ES-I3 (cell line): Measurements from ENCODE around the gene NKX6-2.

Source experiments
- H3K36me3 ChIP-seq: 2 replicates; pipeline ENCODE4 v1.6.1; 2013; ENCODE audit warnings: mild to moderate bottlenecking, low read length, control low read depth, moderate library complexity; ENCODE audit not compliant: insufficient read depth
- H3K4me1 ChIP-seq: 2 replicates; pipeline ENCODE4 v1.6.1; 2013; ENCODE audit warnings: mild to moderate bottlenecking, control low read depth, low read length; ENCODE audit not compliant: insufficient read depth
- H3K9ac ChIP-seq: 2 replicates; pipeline ENCODE4 v1.6.1; 2013; ENCODE audit warnings: low read depth, mild to moderate bottlenecking, low read length, moderate library complexity
- H3K9me3 ChIP-seq: 2 replicates; pipeline ENCODE4 v1.6.1; 2013; ENCODE audit warnings: mild to moderate bottlenecking, low read length, moderate library complexity; ENCODE audit not compliant: control insufficient read depth, insufficient read depth

Gene NKX6-2

GRCh38 chr10:132770061-132771021 is 15.6 kb downstream of the NKX6-2 start:
- H3K9me3 ChIP-seq = no peaks in the 10 kb centered on the region
- no peaks in the 10 kb centered on the region for H3K4me1 ChIP-seq
- no peak overlapping the region for H3K9ac ChIP-seq
- no peaks in the 10 kb centered on the region for H3K36me3 ChIP-seq

DNA sequence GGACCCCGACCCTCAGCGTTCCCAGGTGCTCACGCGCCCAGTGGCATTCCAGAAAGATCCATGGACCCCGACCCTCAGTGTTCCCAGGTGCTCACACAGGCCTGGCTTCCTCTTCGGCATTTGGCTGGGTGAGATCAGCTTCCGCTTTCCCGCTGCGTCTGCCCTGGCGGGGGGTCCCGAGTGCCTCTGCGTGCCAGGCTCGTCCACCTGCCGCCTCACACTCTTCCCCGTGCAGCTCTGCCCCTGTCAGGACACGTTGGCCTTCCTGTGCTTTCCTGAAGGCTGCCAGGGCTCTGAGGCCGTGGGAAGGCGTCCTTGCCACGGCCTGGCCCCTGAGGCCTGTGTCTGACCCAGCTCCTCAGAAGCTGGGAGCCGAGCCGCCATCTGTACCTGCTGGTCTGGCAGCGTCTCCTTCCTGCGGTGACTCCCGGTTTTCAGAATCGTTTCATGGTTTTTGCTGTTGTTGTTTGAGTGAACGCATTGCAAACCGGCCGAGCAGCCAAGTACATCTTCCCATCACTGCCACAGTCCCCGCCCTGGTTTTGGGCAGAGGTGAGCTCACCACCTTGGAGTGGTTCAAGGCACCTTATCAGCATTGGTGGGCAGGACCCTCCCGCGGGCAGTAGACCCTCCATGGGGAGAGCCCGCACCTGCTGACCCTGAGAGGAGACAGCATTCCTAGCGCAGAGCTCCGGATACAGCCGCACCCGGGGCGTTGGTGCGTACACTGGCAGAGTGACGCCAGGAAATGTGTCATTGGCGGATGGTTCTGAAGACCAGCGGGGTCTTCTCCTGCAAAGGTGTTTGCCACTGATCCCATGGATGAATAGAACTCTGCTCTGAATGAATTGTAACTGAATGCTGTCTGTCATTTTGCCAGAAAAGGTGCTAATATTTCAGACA is 17.4 kb downstream of the NKX6-2 start:
- Histone ChIP-seq H3K4me1 (no peaks in the 10 kb centered on the region), H3K9me3 (no peaks in the 10 kb centered on the region), H3K36me3 (no peaks in the 10 kb centered on the region), H3K9ac (no peak overlapping the region)

DNA sequence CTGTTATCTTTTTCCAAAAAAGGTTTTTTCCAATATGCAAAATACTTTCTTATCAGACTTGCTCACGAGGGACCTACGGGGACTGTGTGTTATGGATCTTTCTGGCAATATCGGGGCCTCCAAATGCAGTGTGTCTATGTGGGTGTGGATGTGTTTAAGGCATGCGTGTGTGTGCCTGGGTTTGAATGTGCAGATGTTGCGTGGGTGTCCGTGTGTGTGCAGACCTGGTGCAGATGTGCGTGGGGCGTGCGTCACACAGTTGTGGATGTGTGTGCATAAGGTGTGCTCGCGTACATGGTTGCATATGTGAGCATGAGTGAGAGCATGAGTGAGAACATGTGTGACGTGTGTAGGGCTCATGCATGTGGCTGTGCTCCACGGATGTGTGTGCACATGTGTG is 19.7 kb downstream of the NKX6-2 start:
- Histone ChIP-seq H3K9ac (no peak overlapping the region), H3K4me1 (no peaks in the 10 kb centered on the region), H3K36me3 (no peaks in the 10 kb centered on the region), H3K9me3 (no peaks in the 10 kb centered on the region)

- no peak overlapping the region for H3K9ac ChIP-seq
- no peaks in the 10 kb centered on the region for H3K36me3 ChIP-seq
- H3K9me3 ChIP-seq = no peaks in the 10 kb centered on the region
- no peaks in the 10 kb centered on the region for H3K4me1 ChIP-seq
These were observed 20.5 kb downstream of the NKX6-2 start for GRCh38 chr10:132765435-132765834.

GRCh38 chr10:132764108-132764507 is 21.8 kb downstream of the NKX6-2 start:
- Histone ChIP-seq H3K9ac (no peak overlapping the region), H3K9me3 (no peaks in the 10 kb centered on the region), H3K36me3 (no peaks in the 10 kb centered on the region), H3K4me1 (no peaks in the 10 kb centered on the region)

- Histone ChIP-seq H3K9ac (no peak overlapping the region), H3K9me3 (no peaks in the 10 kb centered on the region), H3K4me1 (no peaks in the 10 kb centered on the region)
These were observed 22.4 kb downstream of the NKX6-2 start for GRCh38 chr10:132763545-132763944.

DNA sequence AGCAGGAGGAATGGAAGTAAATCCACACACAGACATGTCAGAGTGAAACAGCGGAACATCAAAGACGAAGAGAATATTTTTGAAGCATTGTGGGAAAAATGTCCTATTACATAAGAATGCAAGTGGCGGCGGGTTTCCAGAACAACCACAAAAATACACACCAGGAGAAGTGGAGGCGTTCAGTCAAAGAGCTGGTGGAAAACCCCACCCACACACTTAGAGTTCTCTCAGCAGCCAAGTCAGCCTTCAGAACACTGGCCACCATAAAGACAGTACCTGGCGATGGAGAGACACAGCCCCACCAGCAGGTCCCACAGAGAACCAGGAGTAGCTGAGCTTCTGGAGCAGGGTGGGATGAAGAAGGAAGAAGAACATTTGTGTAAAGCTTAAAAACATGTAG is 23.7 kb downstream of the NKX6-2 start:
- no peaks in the 10 kb centered on the region for H3K36me3 ChIP-seq
- no peak overlapping the region for H3K9ac ChIP-seq
- H3K4me1 ChIP-seq = no peaks in the 10 kb centered on the region
- no peaks in the 10 kb centered on the region for H3K9me3 ChIP-seq

More at GRCh38 chr10:132763545-132763944, 22.4 kb downstream of the NKX6-2 start:
- no peaks in the 10 kb centered on the region for H3K36me3 ChIP-seq

DNA sequence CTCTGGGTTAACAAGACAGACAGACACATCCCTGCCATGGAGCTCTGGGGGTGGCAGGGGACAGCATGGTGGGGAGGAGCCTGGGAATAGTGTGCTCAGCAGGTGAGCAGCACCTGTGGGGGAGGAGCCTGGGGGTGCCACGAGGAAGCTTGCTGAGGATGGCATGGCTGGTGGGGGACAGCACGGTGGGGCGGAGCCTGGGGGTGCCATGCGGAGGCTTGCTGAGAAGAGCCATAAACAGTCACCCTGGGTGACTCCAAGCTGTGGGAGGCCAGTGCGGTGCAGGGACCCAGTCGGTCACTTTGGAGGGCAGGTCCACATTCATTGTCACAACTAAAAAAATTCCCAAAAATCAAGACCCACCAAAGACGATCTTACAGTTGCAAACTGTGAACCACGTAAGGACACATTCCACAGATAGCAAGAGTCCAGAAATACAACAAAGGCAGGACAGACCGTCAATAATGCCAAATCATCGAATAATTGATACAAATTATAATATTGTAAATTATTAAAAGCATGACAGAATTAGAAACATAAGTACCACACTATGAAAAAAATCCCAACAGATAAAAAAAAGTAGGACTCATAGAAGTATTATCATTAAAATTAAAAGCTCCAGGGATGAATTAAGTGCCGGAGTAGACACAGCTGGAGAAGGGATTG is 24.4 kb downstream of the NKX6-2 start:
- Histone ChIP-seq H3K4me1 (no peaks in the 10 kb centered on the region), H3K9ac (no peak overlapping the region), H3K36me3 (no peaks in the 10 kb centered on the region), H3K9me3 (no peaks in the 10 kb centered on the region; the same call in 1 of the 2 replicates)

GRCh38 chr10:132758865-132759264 is 27.1 kb downstream of the NKX6-2 start:
- Histone ChIP-seq H3K9me3 (peaks cover 3% of the 10 kb centered on the region), H3K9ac (no peak overlapping the region), H3K36me3 (no peaks in the 10 kb centered on the region; the same call in 1 of the 2 replicates), H3K4me1 (no peaks in the 10 kb centered on the region)

- H3K9me3 ChIP-seq = peaks cover 3% of the 10 kb centered on the region
- H3K9ac ChIP-seq = no peak overlapping the region
- no peaks in the 10 kb centered on the region; the same call in 1 of the 2 replicates for H3K36me3 ChIP-seq
- no peaks in the 10 kb centered on the region for H3K4me1 ChIP-seq
These were observed 28.8 kb downstream of the NKX6-2 start for GRCh38 chr10:132757171-132757570.

DNA sequence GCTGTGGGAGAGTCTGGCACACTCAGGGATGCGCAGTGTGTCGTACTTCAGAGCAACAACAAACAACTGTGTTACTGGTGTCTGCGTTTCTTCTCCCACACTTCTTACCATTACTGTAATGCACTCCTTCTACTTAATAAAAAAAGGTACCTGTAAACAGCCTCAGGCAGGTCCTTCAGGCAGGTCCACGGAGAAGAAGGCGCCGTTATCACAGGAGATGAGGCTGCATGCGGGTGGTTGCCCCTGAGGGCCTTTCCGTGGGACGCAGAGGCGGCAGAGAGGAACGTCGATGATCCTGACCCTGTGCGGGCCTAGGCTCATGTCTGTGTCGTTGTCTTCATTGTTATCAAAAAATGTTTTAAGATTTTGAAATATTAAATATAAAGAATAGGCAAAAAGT is 29.4 kb downstream of the NKX6-2 start:
- no peaks in the 10 kb centered on the region for H3K4me1 ChIP-seq
- H3K9ac ChIP-seq = no peak overlapping the region
- H3K36me3 ChIP-seq = no peaks in the 10 kb centered on the region; the same call in 1 of the 2 replicates
- peaks cover 3% of the 10 kb centered on the region for H3K9me3 ChIP-seq

DNA sequence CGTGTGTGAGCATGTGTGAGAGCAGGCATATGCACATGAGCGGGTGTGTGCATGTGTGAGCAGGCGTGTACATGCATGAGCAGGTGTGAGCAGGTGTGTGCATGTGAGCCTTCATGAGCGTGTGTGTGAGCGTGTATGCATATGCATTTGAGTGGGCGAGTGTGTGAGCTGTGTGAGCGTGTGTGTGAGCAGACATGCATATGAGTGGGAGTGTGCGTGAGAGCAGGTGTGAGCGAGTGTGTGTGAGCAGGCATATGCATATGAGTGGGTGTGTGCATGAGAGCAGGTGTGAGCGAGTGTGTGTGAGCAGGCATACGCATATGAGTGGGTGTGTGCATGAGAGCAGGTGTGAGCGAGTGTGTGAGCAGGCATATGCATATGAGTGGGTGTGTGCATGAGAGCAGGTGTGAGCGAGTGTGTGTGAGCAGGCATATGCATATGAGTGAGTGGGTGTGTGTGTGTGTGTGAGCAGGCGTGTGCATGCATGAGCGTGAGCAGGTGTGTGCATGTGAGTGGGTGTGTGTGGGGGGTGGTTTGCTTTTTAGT is 30.7 kb downstream of the NKX6-2 start:
- Histone ChIP-seq H3K9ac (no peak overlapping the region), H3K9me3 (peaks cover 3% of the 10 kb centered on the region), H3K4me1 (no peaks in the 10 kb centered on the region), H3K36me3 (no peaks in the 10 kb centered on the region; the same call in 1 of the 2 replicates)

DNA sequence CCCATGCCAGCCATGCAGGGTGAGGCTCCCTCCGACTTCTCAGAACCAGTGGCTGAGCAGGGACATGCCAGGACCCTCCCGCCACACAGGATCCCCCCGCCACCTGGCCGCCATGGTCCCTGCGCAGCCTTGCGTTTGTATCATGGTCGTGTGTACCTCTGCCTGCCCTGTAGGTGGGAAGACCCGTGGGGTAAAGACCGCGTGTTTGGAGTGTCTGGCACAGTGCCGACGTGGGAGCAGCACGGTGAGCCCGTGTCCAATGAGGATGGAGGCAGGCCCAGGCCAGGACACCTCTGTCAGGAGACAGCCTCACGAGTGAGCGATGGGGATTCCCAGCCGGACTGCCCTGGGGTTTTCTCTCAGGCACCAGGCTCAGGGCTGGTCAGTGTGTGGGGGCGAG is 31.9 kb downstream of the NKX6-2 start:
- Histone ChIP-seq H3K9ac (no peak overlapping the region), H3K4me1 (no peaks in the 10 kb centered on the region), H3K36me3 (no peaks in the 10 kb centered on the region; the same call in 1 of the 2 replicates), H3K9me3 (peaks cover 3% of the 10 kb centered on the region)

- Histone ChIP-seq H3K4me1 (no peaks in the 10 kb centered on the region), H3K36me3 (no peaks in the 10 kb centered on the region; the same call in 1 of the 2 replicates), H3K9me3 (peaks cover 3% of the 10 kb centered on the region), H3K9ac (no peak overlapping the region)
These were observed 32.4 kb downstream of the NKX6-2 start for GRCh38 chr10:132753596-132753995.
